GM21786 (cell line): ENCODE data around the gene PIK3R3.

Source experiments
- ATAC-seq: cut with Tn5 transposase; IDR thresholded peaks from one replicate; pipeline ENCODE4 v1.9.1; 2021; ENCODE audit not compliant: unreplicated experiment

The PIK3R3 gene

DNA sequence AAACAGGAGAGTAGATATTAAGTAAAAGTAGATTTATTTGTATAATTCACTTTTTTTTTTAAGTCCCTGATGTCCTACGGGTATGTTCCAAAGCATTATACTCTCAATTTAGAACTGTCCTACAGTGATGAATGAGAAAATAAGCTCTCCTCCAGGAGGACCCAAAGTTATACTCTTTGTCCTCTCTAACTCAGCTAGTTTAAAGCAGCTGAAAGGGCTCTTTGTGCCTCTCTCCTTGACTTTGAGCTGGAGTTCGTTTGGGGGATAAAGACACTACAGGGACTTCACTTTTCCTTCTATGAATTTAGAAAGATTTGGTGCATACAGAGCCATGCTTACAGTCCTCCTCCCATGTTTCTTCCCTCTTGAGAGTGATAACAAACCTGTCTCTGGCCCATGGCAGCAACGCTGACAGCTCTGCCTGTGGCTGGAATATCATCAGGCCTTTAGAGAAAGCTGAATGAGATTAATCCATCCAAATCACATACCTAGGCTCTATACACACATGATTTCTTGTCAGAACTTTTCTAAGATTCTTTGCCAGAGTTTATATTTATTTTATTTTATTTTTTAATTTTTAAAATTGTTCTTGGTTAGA, 134.3 kb downstream of the PIK3R3 start:
- no peak for ATAC-seq

DNA sequence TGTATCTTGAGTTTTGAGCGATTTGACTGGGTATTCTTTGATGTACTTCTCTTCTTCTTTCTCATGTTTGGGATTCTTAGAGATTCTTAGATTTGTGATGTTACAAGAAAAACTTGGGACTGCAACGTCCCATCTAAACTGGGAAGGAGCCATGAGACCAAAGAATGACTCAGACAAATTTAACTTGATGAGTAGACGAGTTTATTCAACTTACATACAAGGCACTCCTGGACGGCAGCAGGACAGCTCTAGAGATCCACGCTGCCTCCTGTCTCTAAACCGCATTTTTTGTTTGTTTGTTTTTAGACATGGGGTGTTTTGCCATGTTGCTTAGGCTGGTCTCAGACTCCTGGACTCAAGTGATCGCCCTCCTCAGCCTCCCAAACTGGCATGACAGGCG, 137.1 kb downstream of the PIK3R3 start:
- no peak for ATAC-seq

DNA sequence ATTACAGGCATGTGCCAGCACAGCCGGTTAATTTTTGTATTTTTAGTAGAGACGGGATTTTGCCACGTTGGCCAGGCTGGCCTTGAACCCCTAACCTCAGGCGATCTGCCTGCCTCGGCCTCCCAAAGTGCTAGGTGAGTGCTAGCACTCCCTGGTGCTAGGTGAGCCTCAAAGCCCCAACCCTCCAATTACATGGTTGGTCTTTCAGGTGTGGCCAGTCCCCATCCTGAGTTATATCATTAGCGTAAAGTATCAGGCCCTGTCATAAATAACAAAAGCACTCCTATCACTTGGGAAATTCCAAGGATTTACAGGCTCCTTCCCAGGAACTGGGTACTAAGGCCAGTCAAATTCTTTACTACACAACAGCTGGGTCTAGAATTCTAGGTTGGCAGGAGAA, 138.0 kb downstream of the PIK3R3 start:
- no peak for ATAC-seq
